ENCODE results near the gene OSGEP.

Gene OSGEP

GRCh38 chr14:20454516-20455354 is at the start of gene OSGEP, which contains the start of gene APEX1:
Gene OSGEP, minus strand, starts transcription at chr14:20454812. Its CDS starts 129 bp downstream, at chr14:20454683.
Gene APEX1, plus strand, starts transcription at chr14:20455226. Its CDS starts 420 bp downstream, at chr14:20455646.
- peak; percentile 92 for DNase-seq (ENCODE audit: low read depth, low spot score)

GRCh38 chr14:20503898-20504297 is 49.3 kb upstream of the OSGEP start:
- no peak for DNase-seq (ENCODE audit: low read depth, low spot score)

GRCh38 chr14:20501346-20501745 is 46.7 kb upstream of the OSGEP start:
- no peak for DNase-seq (ENCODE audit: low read depth, low spot score)

- DNase-seq (ENCODE audit: low read depth, low spot score), result no peak
Observed at GRCh38 chr14:20499881-20500280, 45.3 kb upstream of the OSGEP start.

- DNase-seq (ENCODE audit: low read depth, low spot score), result no peak
Observed at GRCh38 chr14:20499108-20499507, 44.5 kb upstream of the OSGEP start.

- DNase-seq (ENCODE audit: low read depth, low spot score), result no peak
Observed at GRCh38 chr14:20498622-20499021, 44.0 kb upstream of the OSGEP start.

- no peak for DNase-seq (ENCODE audit: low read depth, low spot score)
Observed at GRCh38 chr14:20494935-20495766, 40.5 kb upstream of the OSGEP start.

- DNase-seq (ENCODE audit: low read depth, low spot score), result no peak
Observed at GRCh38 chr14:20493634-20494033, 39.0 kb upstream of the OSGEP start.

- no peak for DNase-seq (ENCODE audit: low read depth, low spot score)
Observed at GRCh38 chr14:20492486-20492885, 37.9 kb upstream of the OSGEP start.

- no peak for DNase-seq (ENCODE audit: low read depth, low spot score)
Observed at GRCh38 chr14:20490563-20490962, 36.0 kb upstream of the OSGEP start.

GRCh38 chr14:20489093-20489994 is 34.7 kb upstream of the OSGEP start:
- no peak for DNase-seq (ENCODE audit: low read depth, low spot score)

GRCh38 chr14:20487396-20487725 is 32.7 kb upstream of the OSGEP start:
- DNase-seq (ENCODE audit: low read depth, low spot score), result no peak

GRCh38 chr14:20486684-20487395 is 32.2 kb upstream of the OSGEP start:
- no peak for DNase-seq (ENCODE audit: low read depth, low spot score)

GRCh38 chr14:20485900-20486299 is 31.3 kb upstream of the OSGEP start:
- DNase-seq (ENCODE audit: low read depth, low spot score), result no peak

- no peak for DNase-seq (ENCODE audit: low read depth, low spot score)
Observed at GRCh38 chr14:20482382-20482781, 27.8 kb upstream of the OSGEP start.

- no peak for DNase-seq (ENCODE audit: low read depth, low spot score)
Observed at GRCh38 chr14:20478894-20479293, 24.3 kb upstream of the OSGEP start.

- no peak for DNase-seq (ENCODE audit: low read depth, low spot score)
Observed at GRCh38 chr14:20477211-20477876, 22.7 kb upstream of the OSGEP start.

- DNase-seq (ENCODE audit: low read depth, low spot score), result no peak
Observed at GRCh38 chr14:20476776-20477175, 22.2 kb upstream of the OSGEP start.

- DNase-seq (ENCODE audit: low read depth, low spot score), result no peak
Observed at GRCh38 chr14:20472536-20473169, 18.0 kb upstream of the OSGEP start.

- no peak for DNase-seq (ENCODE audit: low read depth, low spot score)
Observed at GRCh38 chr14:20470603-20470901, 15.9 kb upstream of the OSGEP start.

Data from iPS DF 19.7 (cell line).